HG02678 (cell line): ENCODE results near the gene RNU6-8.

ENCODE experiments used
- ATAC-seq: cut with Tn5 transposase; IDR thresholded peaks from one replicate; pipeline ENCODE4 v1.9.1; 2021; ENCODE audit warnings: mild to moderate bottlenecking, moderate library complexity; ENCODE audit not compliant: unreplicated experiment

Gene RNU6-8

DNA sequence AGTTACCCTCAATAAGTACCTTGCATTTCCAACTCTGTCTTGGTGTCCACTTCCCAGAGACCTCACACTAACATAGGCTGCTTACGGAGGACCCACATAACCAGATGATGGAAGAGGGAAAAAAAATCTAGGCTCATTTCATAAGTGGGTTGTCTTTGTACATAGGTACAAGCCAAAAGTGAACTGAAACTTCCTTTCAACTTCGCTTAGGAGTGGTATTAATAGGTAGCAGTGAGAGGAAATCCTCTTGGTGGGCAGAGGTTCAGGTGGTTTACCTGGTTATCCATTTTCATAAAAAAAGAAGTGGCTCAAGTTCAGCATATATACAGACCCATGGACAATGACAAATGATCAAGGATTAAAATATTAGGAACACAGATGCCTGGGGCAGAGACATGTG lies 37.0 kb downstream of the RNU6-8 start:
- ATAC-seq: peak; percentile 56
